Liver (tissue), 9 donors: ENCODE results near the gene AJUBA. TPM values are rescaled to one million over a fixed set of nuclear protein-coding genes. Genes with fewer than 3 reads are reported as not detected.

Experiments
- DNase-seq: peaks from one replicate; pipeline ENCODE4 v3.0.0-alpha.2; 2017; ENCODE audit warnings: low spot score
- H3K27ac ChIP-seq, 2 donors: one replicate each; pipeline ENCODE4 v1.7.0; 2013; ENCODE audit warnings: inconsistent platforms in 2 of 2, low read length in 2 of 2, control low read depth in 1 of 2, low read depth in 1 of 2, mild to moderate bottlenecking in 1 of 2
- H3K27me3 ChIP-seq, 4 donors: one replicate each; pipeline versions ENCODE4 v1.6.1 to v1.7.0; 2013; ENCODE audit warnings: low read length in 3 of 4, inconsistent platforms in 1 of 4, mild to moderate bottlenecking in 1 of 4, moderate library complexity in 1 of 4; ENCODE audit not compliant: control insufficient read depth in 4 of 4, insufficient read depth in 4 of 4
- H3K36me3 ChIP-seq, 4 donors: one replicate each; pipeline versions ENCODE4 v1.6.1 to v1.7.0; 2013; ENCODE audit warnings: low read length in 3 of 4, mild to moderate bottlenecking in 3 of 4, low read depth in 1 of 4, moderate library complexity in 1 of 4; ENCODE audit not compliant: control insufficient read depth in 4 of 4, insufficient read depth in 3 of 4
- H3K4me1 ChIP-seq, 4 donors: one replicate each; pipeline versions ENCODE4 v1.6.1 to v1.7.0; 2013; ENCODE audit warnings: low read length in 3 of 4, mild to moderate bottlenecking in 3 of 4, moderate library complexity in 1 of 4; ENCODE audit not compliant: control insufficient read depth in 4 of 4, insufficient read depth in 4 of 4
- H3K4me3 ChIP-seq, 3 donors: one replicate each; pipeline versions ENCODE4 v1.6.1 to v1.7.0; 2013; ENCODE audit warnings: low read length in 3 of 3, control low read depth in 1 of 3, low read depth in 1 of 3, mild to moderate bottlenecking in 1 of 3
- H3K9ac ChIP-seq, 2 donors: one replicate each; pipeline ENCODE4 v1.7.0; 2013; ENCODE audit warnings: low read length in 2 of 2, mild to moderate bottlenecking in 2 of 2, moderate library complexity in 2 of 2, control low read depth in 1 of 2, low read depth in 1 of 2
- H3K9me3 ChIP-seq, 4 donors: one replicate each; pipeline versions ENCODE4 v1.6.1 to v1.7.0; 2013; ENCODE audit warnings: low read length in 3 of 4; ENCODE audit not compliant: control insufficient read depth in 4 of 4
- ATF3 ChIP-seq: IDR thresholded peaks from 2 replicates; pipeline ENCODE4 v1.6.1; 2016; ENCODE audit warnings: antibody characterized with exemption
- CTCF ChIP-seq: fragments of 150-350 bp; IDR thresholded peaks from 2 replicates; pipeline ENCODE4 v1.5.1; 2017; ENCODE audit warnings: improper control_type of control experiment, low read depth, low read length; ENCODE audit not compliant: missing input control
- EGR1 ChIP-seq, 2 donors: IDR thresholded peaks; 2 replicates each; pipeline ENCODE4 v1.6.1; 2016 to 2018; ENCODE audit warnings: antibody characterized with exemption in 2 of 2, low read depth in 2 of 2
- FOXA1 ChIP-seq: IDR thresholded peaks from 2 replicates; pipeline ENCODE4 v1.6.1; 2016; ENCODE audit warnings: antibody characterized with exemption
- FOXA2 ChIP-seq: IDR thresholded peaks from 2 replicates; pipeline ENCODE4 v1.6.1; 2016; ENCODE audit warnings: antibody characterized with exemption
- GABPA ChIP-seq, 2 donors: IDR thresholded peaks in 1 of 2; conservative IDR thresholded peaks in 1 of 2; 2 replicates each; pipeline ENCODE4 v1.6.1; 2016; ENCODE audit warnings: antibody characterized with exemption in 2 of 2, mild to moderate bottlenecking in 1 of 2, moderate library complexity in 1 of 2
- HNF4A ChIP-seq, 2 donors: conservative IDR thresholded peaks; 2 replicates each; pipeline ENCODE4 v1.6.1; 2016; ENCODE audit warnings: antibody characterized with exemption in 2 of 2, mild to moderate bottlenecking in 2 of 2
- HNF4G ChIP-seq: IDR thresholded peaks from 2 replicates; pipeline ENCODE4 v1.6.1; 2016; ENCODE audit warnings: antibody characterized with exemption
- JUND ChIP-seq, 2 donors: IDR thresholded peaks; 2 replicates each; pipeline ENCODE4 v1.6.1; 2016; ENCODE audit warnings: antibody characterized with exemption in 2 of 2
- NR2F2 ChIP-seq: IDR thresholded peaks from 2 replicates; pipeline ENCODE4 v1.6.1; 2016; ENCODE audit warnings: antibody characterized with exemption
- RAD21 ChIP-seq, 2 donors: IDR thresholded peaks; 2 replicates each; pipeline ENCODE4 v1.6.1; 2016; ENCODE audit warnings: antibody characterized with exemption in 2 of 2, mild to moderate bottlenecking in 2 of 2
- REST ChIP-seq: IDR thresholded peaks from 2 replicates; pipeline ENCODE4 v1.6.1; 2016; ENCODE audit warnings: antibody characterized with exemption, mild to moderate bottlenecking
- RXRA ChIP-seq, 2 donors: IDR thresholded peaks; 2 replicates each; pipeline ENCODE4 v1.6.1; 2017 to 2018; ENCODE audit warnings: antibody characterized with exemption in 2 of 2, mild to moderate bottlenecking in 1 of 2
- SP1 ChIP-seq: IDR thresholded peaks from 2 replicates; pipeline ENCODE4 v1.6.1; 2018; ENCODE audit warnings: antibody characterized with exemption, mild to moderate bottlenecking
- TAF1 ChIP-seq: conservative IDR thresholded peaks from 2 replicates; pipeline ENCODE4 v1.6.1; 2016; ENCODE audit warnings: antibody characterized with exemption, mild to moderate bottlenecking
- YY1 ChIP-seq: IDR thresholded peaks from 2 replicates; pipeline ENCODE4 v1.6.1; 2016; ENCODE audit warnings: antibody characterized with exemption, mild to moderate bottlenecking
- ZBTB33 ChIP-seq: IDR thresholded peaks from 2 replicates; pipeline ENCODE4 v1.6.1; 2016; ENCODE audit warnings: antibody characterized with exemption
- WGBS: extraction: QIAGEN DNeasy Blood & Tissue Kit; methylation state at CpG from one replicate; pipeline ENCODE4 v1.1.7; 2013; 5-methylcytosine and 5-hydroxymethylcytosine counted together
- polyA plus RNA-seq, 2 donors: library from polyadenylated mRNA; stranded (reverse) in 1 of 2; unstranded in 1 of 2; fragments of 200-250 nt in 1 of 2; fragments of >200 nt in 1 of 2; fragmentation: Nextera tagmentation in 1 of 2; extraction: Ambion mirVana in 1 of 2; gene quantifications; one replicate each; pipeline versions ENCODE4 v1.2.1 to v1.2.3, GENCODE V29; 2013 to 2015
- total RNA-seq, 2 donors: library from RNA; depleted of rRNA; stranded (reverse); fragments of >200 nt; gene quantifications; one replicate each; pipeline ENCODE4 v1.2.3, GENCODE V29; 2014
- donor health status: healthy.
- donor health status: healthy.
- donor health status: healthy.
- donor health status: healthy.
- donor health status: healthy.

The AJUBA gene
- total and polyA plus RNA-seq, 4 donors: 15.5 to 34.9 (median 19.6) TPM

GRCh38 chr14:22993517-22993916 lies 11.2 kb upstream of the AJUBA start:
- no peak overlapping the region for H3K27ac ChIP-seq
- peaks cover 0 to 11% (median 9%) of the 10 kb centered on the region in 4 donors for H3K36me3 ChIP-seq
- H3K4me3 ChIP-seq: no peak overlapping the region
- no peak for TF ChIP-seq JUND (IDR thresholded peaks at IDR 0.05)
- TF ChIP-seq TAF1: no peak
- no peak for TF ChIP-seq YY1
- no peak for TF ChIP-seq RXRA (IDR thresholded peaks at IDR 0.05)
- no peak for TF ChIP-seq HNF4G
- no peak for TF ChIP-seq HNF4A (conservative IDR thresholded peaks at IDR 0.05)
- no peak for TF ChIP-seq NR2F2
- TF ChIP-seq RAD21 (IDR thresholded peaks at IDR 0.05): no peak
- no peaks in the 10 kb centered on the region for H3K9me3 ChIP-seq
- H3K27me3 ChIP-seq: no peaks in the 10 kb centered on the region
- no peak for DNase-seq
- no peaks in the 10 kb centered on the region for H3K4me1 ChIP-seq
- H3K9ac ChIP-seq: no peak overlapping the region

GRCh38 chr14:22991852-22992251 lies 9.5 kb upstream of the AJUBA start:
- no peak for DNase-seq
- no peak overlapping the region for H3K9ac ChIP-seq
- H3K4me1 ChIP-seq: no peaks in the 10 kb centered on the region
- H3K36me3 ChIP-seq: peaks cover 0 to 11% (median 9%) of the 10 kb centered on the region in 4 donors
- H3K27me3 ChIP-seq: no peaks in the 10 kb centered on the region
- no peaks in the 10 kb centered on the region for H3K9me3 ChIP-seq
- TF ChIP-seq YY1 (no peak), ATF3 (no peak), HNF4A (conservative IDR thresholded peaks at IDR 0.05) (no peak), TAF1 (no peak), GABPA (IDR thresholded peaks at IDR 0.05 in 1 of 2, conservative IDR thresholded peaks at IDR 0.05 in 1 of 2) (no peak), RXRA (IDR thresholded peaks at IDR 0.05) (no peak), CTCF (no peak), JUND (IDR thresholded peaks at IDR 0.05) (no peak), SP1 (no peak), EGR1 (IDR thresholded peaks at IDR 0.05; ENCODE audit: low read depth in 2 of 2) (no peak), NR2F2 (no peak), FOXA2 (no peak), ZBTB33 (no peak)
- 95% methylated on average over 8 of the region's 8 CpGs for WGBS
- no peak overlapping the region for H3K27ac ChIP-seq
- H3K4me3 ChIP-seq: no peak overlapping the region

GRCh38 chr14:22987291-22987690 lies 4.9 kb upstream of the AJUBA start:
- no peak overlapping the region for H3K27ac ChIP-seq
- no peak for DNase-seq
- H3K4me1 ChIP-seq: peaks cover 0 to 28% (median 13%) of the 10 kb centered on the region in 4 donors
- H3K27me3 ChIP-seq: no peaks in the 10 kb centered on the region
- H3K9me3 ChIP-seq: no peaks in the 10 kb centered on the region
- TF ChIP-seq FOXA1: no peak
- TF ChIP-seq ATF3: no peak
- TF ChIP-seq FOXA2: no peak
- no peak for TF ChIP-seq RXRA (IDR thresholded peaks at IDR 0.05)
- no peak for TF ChIP-seq HNF4A (conservative IDR thresholded peaks at IDR 0.05)
- no peak for TF ChIP-seq EGR1 (IDR thresholded peaks at IDR 0.05; ENCODE audit: low read depth in 2 of 2)
- TF ChIP-seq HNF4G: no peak
- no peak for TF ChIP-seq REST
- H3K36me3 ChIP-seq: peaks cover 0 to 9% (median 6%) of the 10 kb centered on the region in 4 donors
- H3K4me3 ChIP-seq: no peak overlapping the region
- WGBS: 87% methylated on average over 8 of the region's 8 CpGs
- H3K9ac ChIP-seq: no peak overlapping the region
